Body of pancreas (tissue), 4 donors: ENCODE results near the gene CTAG1A. TPM values are rescaled to one million over a fixed set of nuclear protein-coding genes. Genes with fewer than 3 reads are reported as not detected.
"Not testable (repeated sequence)": the region's sequence is repeated elsewhere in the genome, so short reads cannot be mapped to it uniquely, and the experiment has no call there.

Experiments used
- ATAC-seq: fragments of 150-250 bp; one replicate; pipeline ENCODE4 v1.9.1; 2016
- DNase-seq, 4 donors: peaks; one replicate each; pipeline ENCODE4 v3.0.0-alpha.2; 2019
- H3K27ac ChIP-seq, 4 donors: fragments of 200-600 bp; sonication (generic); 1 replicate in 3 of 4; 2 replicates in 1 of 4; pipeline versions ENCODE4 v1.5.1 to v1.6.1; 2016 to 2019; ENCODE audit warnings: mild to moderate bottlenecking in 1 of 4, mixed read lengths in 1 of 4, moderate library complexity in 1 of 4
- H3K27me3 ChIP-seq, 2 donors: fragments of 200-600 bp; sonication (generic); one replicate each; pipeline ENCODE4 v1.6.0; 2016; ENCODE audit warnings: mild to moderate bottlenecking in 1 of 2
- H3K36me3 ChIP-seq, 2 donors: fragments of 200-600 bp; sonication (generic); replicated peaks in 1 of 2; 2 replicates each; pipeline ENCODE4 v1.5.1; 2016; ENCODE audit warnings: low read depth in 2 of 2; ENCODE audit not compliant: insufficient read depth in 1 of 2
- H3K4me1 ChIP-seq: fragments of 200-600 bp; sonication (generic); one replicate; pipeline ENCODE4 v1.6.0; 2016
- H3K4me3 ChIP-seq, 2 donors: fragments of 200-600 bp; sonication (generic); 1 replicate in 1 of 2; 2 replicates in 1 of 2; pipeline ENCODE4 v1.5.1; 2016 to 2019
- H3K9me3 ChIP-seq, 3 donors: fragments of 200-600 bp; sonication (generic); 1 replicate in 2 of 3; 2 replicates in 1 of 3; pipeline ENCODE4 v1.5.1; 2016
- WGBS, 2 donors: methylation state at CpG; one replicate each; pipeline ENCODE4 v1.1.5; 2017; 5-methylcytosine and 5-hydroxymethylcytosine counted together
- intact Hi-C: fragments of 100-400 bp; cut with DNase I; formaldehyde crosslinking; loops from one replicate; pipeline ENCODE4 v1.15.1; 2023
- small RNA-seq: library from RNA; depleted of rRNA; stranded (forward); fragments of <200 nt; gene quantifications from one replicate; pipeline ENCODE3, GENCODE V24; 2016
- total RNA-seq, 2 donors: library from RNA; depleted of rRNA; stranded (reverse); fragments of >200 nt; gene quantifications; one replicate each; pipeline ENCODE4 v1.1.0, GENCODE V29; 2016

CTAG1A gene
- total RNA-seq, 2 donors from 2014 or later, result not detected

DNA sequence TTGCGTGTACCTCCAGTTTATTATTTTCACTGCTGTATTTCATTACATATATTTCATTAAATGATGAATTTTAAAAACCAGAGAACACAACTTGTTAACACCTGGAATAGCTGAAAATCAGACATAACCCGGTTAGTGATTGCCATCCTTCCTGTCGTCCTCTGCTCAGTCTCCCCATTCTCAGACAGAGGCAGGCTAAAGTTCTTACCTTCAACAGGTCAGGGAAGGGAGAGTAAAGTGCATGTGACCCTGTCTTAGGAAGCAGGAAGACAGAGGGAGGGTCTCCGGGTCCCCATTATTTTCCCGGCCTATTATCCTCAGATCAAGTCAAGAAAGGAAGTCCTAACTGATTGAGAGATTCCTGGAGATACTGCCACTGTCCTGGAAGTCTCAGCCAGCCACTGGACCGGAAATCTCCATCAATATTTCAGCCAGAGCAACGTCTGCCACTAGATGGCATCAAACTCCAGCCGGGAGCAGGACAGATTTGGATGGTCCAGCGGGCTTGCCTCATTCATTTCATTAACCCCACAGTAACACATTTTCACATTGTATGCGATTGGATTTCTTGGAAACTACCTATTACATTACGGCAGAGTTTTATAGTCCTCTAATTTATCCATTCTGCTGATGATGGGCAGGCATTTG, 36.0 kb downstream of the CTAG1A start:
- ATAC-seq, intact Hi-C loops, H3K27me3 ChIP-seq, H3K9me3 ChIP-seq, H3K4me1 ChIP-seq, H3K36me3 ChIP-seq, H3K27ac ChIP-seq, DNase-seq, H3K4me3 ChIP-seq: not testable (repeated sequence)
- no CpG with 5 or more reads among the region's 11 CpGs for WGBS, 2 donors

DNA sequence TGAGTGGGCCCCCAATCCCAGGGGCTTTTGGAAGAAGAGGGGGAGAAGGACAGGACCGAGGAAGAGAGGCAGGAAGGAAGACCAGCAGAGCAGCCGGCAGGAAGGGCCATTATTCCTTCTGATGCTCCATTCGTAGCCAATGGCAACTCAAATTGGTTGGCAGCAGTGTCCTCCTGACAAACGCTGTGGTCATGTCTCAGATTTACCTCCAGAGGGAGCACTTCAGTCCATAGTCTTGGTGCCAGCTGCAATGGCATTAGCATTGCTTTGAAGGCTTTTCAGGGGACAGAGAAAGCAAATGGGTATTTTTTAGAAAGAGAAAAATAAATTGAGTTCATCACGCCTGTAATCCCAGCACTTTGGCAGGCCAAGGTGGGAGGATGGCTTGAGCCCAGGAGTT, 44.0 kb downstream of the CTAG1A start:
- H3K4me1 ChIP-seq, H3K4me3 ChIP-seq, H3K27ac ChIP-seq, H3K27me3 ChIP-seq, DNase-seq, H3K36me3 ChIP-seq, intact Hi-C loops, H3K9me3 ChIP-seq: not testable (repeated sequence)
- peak; percentile 56 for ATAC-seq
- WGBS, 2 donors, result no CpG with 5 or more reads among the region's 5 CpGs

DNA sequence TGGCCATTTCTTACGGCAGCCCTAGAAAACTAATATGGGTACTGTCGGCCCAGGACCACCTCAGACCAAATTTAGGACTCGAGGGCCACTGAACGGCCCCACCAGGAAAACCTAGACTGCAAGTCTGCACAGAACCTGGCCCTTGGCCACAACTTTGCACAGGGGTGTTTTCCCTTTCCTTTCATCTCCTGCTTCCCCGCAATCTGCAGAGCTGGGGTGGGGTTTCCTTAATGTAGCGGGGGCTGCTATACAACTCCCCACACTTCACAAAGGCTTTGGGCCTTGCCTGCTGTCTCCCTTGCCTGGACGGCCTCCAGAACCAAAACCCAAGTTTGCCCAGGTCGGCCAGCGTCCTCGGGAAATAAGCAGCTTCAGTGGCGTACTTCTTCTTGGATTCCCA, 46.0 kb downstream of the CTAG1A start:
- intact Hi-C loops, H3K4me1 ChIP-seq, DNase-seq, H3K4me3 ChIP-seq, H3K9me3 ChIP-seq, H3K27ac ChIP-seq, ATAC-seq, H3K36me3 ChIP-seq, H3K27me3 ChIP-seq: not testable (repeated sequence)
- WGBS, 2 donors, result no CpG with 5 or more reads among the region's 11 CpGs

DNA sequence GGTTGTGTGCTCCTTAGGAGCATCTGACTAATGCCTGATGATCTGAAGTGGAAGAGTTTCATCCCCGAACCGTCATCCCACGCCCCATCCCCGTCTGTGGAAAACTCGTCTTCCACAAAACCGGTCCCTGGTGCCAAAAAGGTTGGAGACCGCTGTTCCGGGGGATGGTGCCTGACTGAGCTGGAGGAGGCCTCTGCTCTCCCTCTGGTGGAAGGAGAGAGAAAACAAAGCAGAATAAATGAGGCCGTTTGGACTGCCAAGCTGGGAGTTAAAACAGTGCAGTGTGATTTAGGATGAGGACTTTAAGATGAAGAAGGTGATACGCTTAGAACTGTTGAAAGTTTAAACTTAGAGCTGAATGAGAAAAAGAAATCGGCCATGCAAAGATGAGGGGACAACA, 48.7 kb downstream of the CTAG1A start:
- H3K9me3 ChIP-seq, H3K36me3 ChIP-seq, H3K27ac ChIP-seq, H3K4me3 ChIP-seq, ATAC-seq, intact Hi-C loops, DNase-seq, H3K4me1 ChIP-seq, H3K27me3 ChIP-seq: not testable (repeated sequence)
- no CpG with 5 or more reads among the region's 11 CpGs for WGBS, 2 donors

Small RNA genes within 50 kb of the gene (small RNA-seq; reads per million reads assigned to genes)
- not detected for gene AC244090.1
- not detected for gene AC244107.2

Other genes starting within 250 kb of the CTAG1A start
- gene FLNA, start 210.5 kb upstream of the CTAG1A start, total RNA-seq, result 100 to 1,000 TPM; 230 to 308 TPM
- gene EMD, start 205.8 kb upstream of the CTAG1A start, total RNA-seq, result 10 to 100 TPM; 23.6 to 28.3 TPM
- gene RPL10, start 186.8 kb upstream of the CTAG1A start, total RNA-seq, result 1,000 to 10,000 TPM; 1,426 to 2,757 TPM
- gene DNASE1L1, start 175.9 kb upstream of the CTAG1A start, total RNA-seq, result 10 to 100 TPM in 1 of 2 donors, 1 to 10 TPM in 1; 9.6 to 16.1 TPM
- 10 to 100 TPM; 42.0 to 97.6 TPM for gene TAFAZZIN, start 173.6 kb upstream of the CTAG1A start, total RNA-seq
- gene ATP6AP1, start 156.5 kb upstream of the CTAG1A start, total RNA-seq, result 10 to 100 TPM; 49.8 to 51.4 TPM
- gene GDI1, start 148.0 kb upstream of the CTAG1A start, total RNA-seq, result 10 to 100 TPM; 68.5 to 83.4 TPM
- 10 to 100 TPM; 14.5 to 48.8 TPM for gene FAM50A, start 141.0 kb upstream of the CTAG1A start, total RNA-seq
- 10 to 100 TPM in 1 of 2 donors, 1 to 10 TPM in 1; 7.3 to 19.1 TPM for gene PLXNA3, start 126.9 kb upstream of the CTAG1A start, total RNA-seq
- 10 to 100 TPM; 20.2 to 27.4 TPM for gene LAGE3, start 105.9 kb upstream of the CTAG1A start, total RNA-seq
- gene UBL4A, start 98.5 kb upstream of the CTAG1A start, total RNA-seq, result 10 to 100 TPM; 24.9 to 34.9 TPM
- 10 to 100 TPM; 18.9 to 24.7 TPM for gene SLC10A3, start 94.5 kb upstream of the CTAG1A start, total RNA-seq
- 10 to 100 TPM; 32.3 to 48.3 TPM for gene FAM3A, start 68.9 kb upstream of the CTAG1A start, total RNA-seq
- 10 to 100 TPM in 1 of 2 donors, 1 to 10 TPM in 1; 7.6 to 16.1 TPM for gene G6PD, start 38.3 kb upstream of the CTAG1A start, total RNA-seq
- 10 to 100 TPM in 1 of 2 donors, 1 to 10 TPM in 1; 9.9 to 11.9 TPM for gene IKBKG, start 37.5 kb upstream of the CTAG1A start, total RNA-seq
- gene CTAG1B, start 34.1 kb downstream of the CTAG1A start, total RNA-seq, result not detected
- gene CTAG2, start 68.4 kb downstream of the CTAG1A start, total RNA-seq, result not detected
- gene GAB3, start 165.9 kb downstream of the CTAG1A start, total RNA-seq, result 1 to 10 TPM in 1 of 2 donors, under 1 TPM in 1; 0.66 to 3.4 TPM
- 10 to 100 TPM; 17.9 to 26.0 TPM for gene DKC1, start 177.7 kb downstream of the CTAG1A start, total RNA-seq
- gene MPP1, start 220.4 kb downstream of the CTAG1A start, total RNA-seq, result 10 to 100 TPM; 24.9 to 31.6 TPM
- gene SMIM9, start 249.5 kb downstream of the CTAG1A start, total RNA-seq, result not detected